Mucosa of stomach (tissue), 1 donor: Measurements from ENCODE around the gene ERBB2.
A peak's percentile ranks its signal among the peaks of the same experiment; 100 is the strongest.
"Not testable (repeated sequence)": the region's sequence is repeated elsewhere in the genome, so short reads cannot be mapped to it uniquely, and the experiment has no call there.

ENCODE experiments used
- H3K27me3 ChIP-seq: one replicate; pipeline ENCODE4 v1.7.0; 2013; ENCODE audit warnings: mild to moderate bottlenecking, low read length; ENCODE audit not compliant: control insufficient read depth, insufficient read depth
- H3K36me3 ChIP-seq: one replicate; pipeline ENCODE4 v1.7.0; 2013; ENCODE audit warnings: low read length; ENCODE audit not compliant: control insufficient read depth, insufficient read depth
- H3K4me1 ChIP-seq: one replicate; pipeline ENCODE4 v1.7.0; 2013; ENCODE audit warnings: mild to moderate bottlenecking, low read length; ENCODE audit not compliant: control insufficient read depth, insufficient read depth
- H3K4me3 ChIP-seq: one replicate; pipeline ENCODE4 v1.7.0; 2013; ENCODE audit warnings: low read length
- H3K9ac ChIP-seq: one replicate; pipeline ENCODE4 v1.7.0; 2013; ENCODE audit warnings: mild to moderate bottlenecking, low read length, moderate library complexity
- H3K9me3 ChIP-seq: one replicate; pipeline ENCODE4 v1.7.0; 2013; ENCODE audit warnings: mild to moderate bottlenecking, low read length, moderate library complexity; ENCODE audit not compliant: control insufficient read depth
- donor health status: Pancreatic carcinoma.

Gene ERBB2

GRCh38 chr17:39703913-39704312 lies 4.0 kb downstream of the ERBB2 start:
- Histone ChIP-seq H3K9ac (peak overlapping the region; percentile 5), H3K4me1 (peaks cover 67% of the 10 kb centered on the region), H3K4me3 (peak overlapping the region; percentile 40), H3K36me3 (peaks cover 9% of the 10 kb centered on the region), H3K9me3 (no peaks in the 10 kb centered on the region), H3K27me3 (no peaks in the 10 kb centered on the region)

GRCh38 chr17:39704821-39705551 lies 5.1 kb downstream of the ERBB2 start:
- Histone ChIP-seq H3K4me1 (peaks cover 61% of the 10 kb centered on the region), H3K36me3 (peaks cover 19% of the 10 kb centered on the region), H3K4me3 (no peak overlapping the region), H3K9ac (peak overlapping the region; percentile 60), H3K9me3 (no peaks in the 10 kb centered on the region), H3K27me3 (no peaks in the 10 kb centered on the region)

- Histone ChIP-seq H3K9ac (peak overlapping the region; percentile 60), H3K36me3 (peaks cover 22% of the 10 kb centered on the region), H3K27me3 (no peaks in the 10 kb centered on the region), H3K4me1 (peaks cover 61% of the 10 kb centered on the region), H3K4me3 (no peak overlapping the region), H3K9me3 (no peaks in the 10 kb centered on the region)
These were observed 6.0 kb downstream of the ERBB2 start for GRCh38 chr17:39705786-39706348.

GRCh38 chr17:39706383-39706782 lies 6.5 kb downstream of the ERBB2 start:
- Histone ChIP-seq H3K36me3 (peaks cover 22% of the 10 kb centered on the region), H3K27me3 (no peaks in the 10 kb centered on the region), H3K9ac (peak overlapping the region; percentile 60), H3K4me1 (peaks cover 61% of the 10 kb centered on the region), H3K4me3 (no peak overlapping the region), H3K9me3 (no peaks in the 10 kb centered on the region)

GRCh38 chr17:39706921-39707337 lies 7.1 kb downstream of the ERBB2 start:
- Histone ChIP-seq H3K36me3 (peaks cover 27% of the 10 kb centered on the region), H3K4me3 (no peak overlapping the region), H3K4me1 (peaks cover 57% of the 10 kb centered on the region), H3K9ac (peak overlapping the region; percentile 60), H3K27me3 (no peaks in the 10 kb centered on the region), H3K9me3 (no peaks in the 10 kb centered on the region)

- H3K9ac ChIP-seq = no peak overlapping the region
- H3K4me1 ChIP-seq = peaks cover 31% of the 10 kb centered on the region
- peaks cover 28% of the 10 kb centered on the region for H3K36me3 ChIP-seq
- H3K9me3 ChIP-seq = no peaks in the 10 kb centered on the region
- no peak overlapping the region for H3K4me3 ChIP-seq
- no peaks in the 10 kb centered on the region for H3K27me3 ChIP-seq
These were observed 9.6 kb downstream of the ERBB2 start for GRCh38 chr17:39709319-39709997.

- Histone ChIP-seq H3K36me3 (peaks cover 37% of the 10 kb centered on the region), H3K9ac (no peak overlapping the region), H3K27me3 (no peaks in the 10 kb centered on the region), H3K4me3 (no peak overlapping the region), H3K9me3 (no peaks in the 10 kb centered on the region), H3K4me1 (peaks cover 27% of the 10 kb centered on the region)
These were observed 10.4 kb downstream of the ERBB2 start for GRCh38 chr17:39709998-39710964.

GRCh38 chr17:39711071-39711470 lies 11.2 kb downstream of the ERBB2 start:
- not testable (repeated sequence) for H3K9ac ChIP-seq, H3K27me3 ChIP-seq, H3K9me3 ChIP-seq, H3K4me3 ChIP-seq
- Histone ChIP-seq H3K36me3 (peaks cover 45% of the 10 kb centered on the region), H3K4me1 (peaks cover 27% of the 10 kb centered on the region)

GRCh38 chr17:39711851-39712250 lies 12.0 kb downstream of the ERBB2 start:
- Histone ChIP-seq H3K36me3 (peaks cover 44% of the 10 kb centered on the region), H3K4me1 (peaks cover 27% of the 10 kb centered on the region), H3K9ac (no peak overlapping the region)

GRCh38 chr17:39714234-39714633 lies 14.4 kb downstream of the ERBB2 start:
- Histone ChIP-seq H3K36me3 (peaks cover 33% of the 10 kb centered on the region), H3K9ac (no peak overlapping the region), H3K9me3 (no peaks in the 10 kb centered on the region), H3K4me3 (no peak overlapping the region), H3K27me3 (no peaks in the 10 kb centered on the region), H3K4me1 (peaks cover 25% of the 10 kb centered on the region)

More at GRCh38 chr17:39711851-39712250, 12.0 kb downstream of the ERBB2 start:
- Histone ChIP-seq H3K27me3 (no peaks in the 10 kb centered on the region), H3K9me3 (no peaks in the 10 kb centered on the region), H3K4me3 (no peak overlapping the region)

GRCh38 chr17:39715375-39716072 lies 15.7 kb downstream of the ERBB2 start:
- Histone ChIP-seq H3K4me3 (no peak overlapping the region), H3K27me3 (no peaks in the 10 kb centered on the region), H3K4me1 (peaks cover 30% of the 10 kb centered on the region), H3K36me3 (peaks cover 23% of the 10 kb centered on the region), H3K9ac (peak overlapping the region; percentile 54), H3K9me3 (no peaks in the 10 kb centered on the region)
